ENCODE results near the gene DEAF1.

GRCh38 chr11:608791-609251 is 86.2 kb downstream of the DEAF1 start:
- TF ChIP-seq CTCF (IDR thresholded peaks at IDR 0.05) (no peak), POLR2A (IDR thresholded peaks at IDR 0.05) (no peak)

Data from right lobe of liver (tissue), 4 donors.